Body of pancreas (tissue), 4 donors: ENCODE measurements around the gene PLPP1.

ENCODE experiments used
- CTCF ChIP-seq, 7 experiments: fragments of 450-650 bp in 4 of 7; fragments of 200-600 bp in 3 of 7; sonication (generic) in 3 of 7; IDR thresholded peaks; one replicate each; pipeline ENCODE4 v1.5.1; 2016 to 2019; ENCODE audit warnings: antibody characterized with exemption in 7 of 7
- POLR2A ChIP-seq, 3 donors: fragments of 450-650 bp; IDR thresholded peaks; one replicate each; pipeline ENCODE4 v1.6.1; 2016; ENCODE audit warnings: antibody characterized with exemption in 3 of 3, mild to moderate bottlenecking in 2 of 3

DNA sequence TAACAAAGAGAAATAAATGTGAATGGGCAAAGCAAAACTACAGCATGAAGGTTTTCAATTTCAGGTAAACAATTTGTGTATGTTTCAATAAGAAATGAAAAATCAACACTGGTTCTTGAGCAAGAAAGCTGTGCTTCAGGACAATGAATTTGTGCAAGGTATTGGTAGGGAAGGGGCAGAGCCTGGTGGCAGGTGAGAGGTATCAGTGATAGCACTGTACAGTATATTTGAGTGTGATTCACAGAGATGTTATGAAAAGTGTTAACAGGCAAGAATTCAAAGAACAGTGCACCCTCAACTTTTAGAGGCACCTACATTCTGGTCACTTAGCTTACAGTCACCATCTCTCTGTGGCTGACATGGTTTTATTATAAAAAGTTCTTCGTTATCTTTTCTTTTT lies 25.7 kb downstream of the PLPP1 start:
- TF ChIP-seq CTCF (IDR thresholded peaks at IDR 0.05) (no peak), POLR2A (IDR thresholded peaks at IDR 0.05) (no peak)
